ENCODE data around the gene PTPRJ. TPM values are rescaled to one million over a fixed set of nuclear protein-coding genes. Genes with fewer than 3 reads are reported as not detected.
A peak's percentile ranks its signal among the peaks of the same experiment; 100 is the strongest.

PTPRJ gene
- total RNA-seq, 1 experiment from 2014 or later, result 0.30 TPM

- Mint-ChIP-seq H3K27me3 (ENCODE audit: insufficient read depth, unreplicated experiment) (no peaks in the 10 kb centered on the region), H3K36me3 (ENCODE audit: insufficient read depth, unreplicated experiment) (no peaks in the 10 kb centered on the region), H3K9me3 (ENCODE audit: unreplicated experiment) (no peaks in the 10 kb centered on the region), H3K4me1 (ENCODE audit: insufficient read depth, unreplicated experiment) (no peaks in the 10 kb centered on the region), H3K4me3 (ENCODE audit: unreplicated experiment) (no peak overlapping the region), H3K27ac (ENCODE audit: low read depth, unreplicated experiment) (no peak overlapping the region)
- CTCF ChIA-PET, result interaction anchor here (0.6 kb wide), 2 partner anchors 130 to 207 kb away, joined by 3 to 4 read pairs; no protein-coding TSS in a partner anchor
- DNase-seq (ENCODE audit: unreplicated experiment), result peak; percentile 8
- TF ChIP-seq, protein P1, sequence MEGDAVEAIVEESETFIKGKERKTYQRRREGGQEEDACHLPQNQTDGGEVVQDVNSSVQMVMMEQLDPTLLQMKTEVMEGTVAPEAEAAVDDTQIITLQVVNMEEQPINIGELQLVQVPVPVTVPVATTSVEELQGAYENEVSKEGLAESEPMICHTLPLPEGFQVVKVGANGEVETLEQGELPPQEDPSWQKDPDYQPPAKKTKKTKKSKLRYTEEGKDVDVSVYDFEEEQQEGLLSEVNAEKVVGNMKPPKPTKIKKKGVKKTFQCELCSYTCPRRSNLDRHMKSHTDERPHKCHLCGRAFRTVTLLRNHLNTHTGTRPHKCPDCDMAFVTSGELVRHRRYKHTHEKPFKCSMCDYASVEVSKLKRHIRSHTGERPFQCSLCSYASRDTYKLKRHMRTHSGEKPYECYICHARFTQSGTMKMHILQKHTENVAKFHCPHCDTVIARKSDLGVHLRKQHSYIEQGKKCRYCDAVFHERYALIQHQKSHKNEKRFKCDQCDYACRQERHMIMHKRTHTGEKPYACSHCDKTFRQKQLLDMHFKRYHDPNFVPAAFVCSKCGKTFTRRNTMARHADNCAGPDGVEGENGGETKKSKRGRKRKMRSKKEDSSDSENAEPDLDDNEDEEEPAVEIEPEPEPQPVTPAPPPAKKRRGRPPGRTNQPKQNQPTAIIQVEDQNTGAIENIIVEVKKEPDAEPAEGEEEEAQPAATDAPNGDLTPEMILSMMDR (IDR thresholded peaks at IDR 0.05; ENCODE audit: unreplicated experiment), result no peak
- no TSS peak for BruUV-seq (replicated peaks)
- POLR2A ChIA-PET, result interaction anchor here (0.7 to 1.2 kb wide), 3 partner anchors 8 to 397 kb away, joined by 3 to 4 read pairs (median 3); no protein-coding TSS in a partner anchor
- intact Hi-C loops (cut with micrococcal nuclease), result no loop called here
Observed at GRCh38 chr11:48141475-48142122, 161.2 kb downstream of the PTPRJ start.

GRCh38 chr11:48142889-48143288 is 162.5 kb downstream of the PTPRJ start:
- Mint-ChIP-seq H3K36me3 (ENCODE audit: insufficient read depth, unreplicated experiment) (no peaks in the 10 kb centered on the region), H3K4me3 (ENCODE audit: unreplicated experiment) (no peak overlapping the region), H3K4me1 (ENCODE audit: insufficient read depth, unreplicated experiment) (no peaks in the 10 kb centered on the region), H3K9me3 (ENCODE audit: unreplicated experiment) (no peaks in the 10 kb centered on the region), H3K27ac (ENCODE audit: low read depth, unreplicated experiment) (no peak overlapping the region), H3K27me3 (ENCODE audit: insufficient read depth, unreplicated experiment) (no peaks in the 10 kb centered on the region)
- POLR2A ChIA-PET, result no interaction called here
- BruUV-seq (replicated peaks), result no TSS peak
- CTCF ChIA-PET, result interaction anchor here (0.6 kb wide), 1 partner anchor 522 kb away, joined by 3 read pairs; no protein-coding TSS in a partner anchor
- no peak for DNase-seq (ENCODE audit: unreplicated experiment)
- TF ChIP-seq, protein P1 (IDR thresholded peaks at IDR 0.05; ENCODE audit: unreplicated experiment), result no peak
- intact Hi-C loops (cut with micrococcal nuclease), result no loop called here

GRCh38 chr11:48148749-48149148 is 168.4 kb downstream of the PTPRJ start:
- H3K27me3 Mint-ChIP-seq (ENCODE audit: insufficient read depth, unreplicated experiment), result no peaks in the 10 kb centered on the region
- H3K9me3 Mint-ChIP-seq (ENCODE audit: unreplicated experiment), result no peaks in the 10 kb centered on the region
- H3K27ac Mint-ChIP-seq (ENCODE audit: low read depth, unreplicated experiment), result peak overlapping the region; percentile 59
- CTCF ChIA-PET, result interaction anchor here (0.6 to 2.2 kb wide), 5 partner anchors 24 to 214 kb away, joined by 3 to 8 read pairs (median 3); no protein-coding TSS in a partner anchor
- H3K4me3 Mint-ChIP-seq (ENCODE audit: unreplicated experiment), result peak overlapping the region; percentile 8
- POLR2A ChIA-PET, result interaction anchor here (0.6 to 1.6 kb wide), 6 partner anchors 8 to 343 kb away, joined by 3 to 4 read pairs (median 3); no protein-coding TSS in a partner anchor
- intact Hi-C loops (cut with micrococcal nuclease), result no loop called here
- peak; percentile 81 for DNase-seq (ENCODE audit: unreplicated experiment)
- no TSS peak for BruUV-seq (replicated peaks)
- H3K36me3 Mint-ChIP-seq (ENCODE audit: insufficient read depth, unreplicated experiment), result no peaks in the 10 kb centered on the region
- H3K4me1 Mint-ChIP-seq (ENCODE audit: insufficient read depth, unreplicated experiment), result peaks cover 22% of the 10 kb centered on the region
- TF ChIP-seq, protein P1 (IDR thresholded peaks at IDR 0.05; ENCODE audit: unreplicated experiment), result no peak

- Mint-ChIP-seq H3K36me3 (ENCODE audit: insufficient read depth, unreplicated experiment) (no peaks in the 10 kb centered on the region), H3K27me3 (ENCODE audit: insufficient read depth, unreplicated experiment) (no peaks in the 10 kb centered on the region), H3K4me1 (ENCODE audit: insufficient read depth, unreplicated experiment) (peaks cover 22% of the 10 kb centered on the region), H3K9me3 (ENCODE audit: unreplicated experiment) (no peaks in the 10 kb centered on the region), H3K4me3 (ENCODE audit: unreplicated experiment) (no peak overlapping the region), H3K27ac (ENCODE audit: low read depth, unreplicated experiment) (peak overlapping the region; percentile 61)
- ChIA-PET CTCF (interaction anchor here (0.7 to 0.9 kb wide), 2 partner anchors 39 to 302 kb away, joined by 3 to 4 read pairs; partner anchors contain the start of gene NUP160), POLR2A (interaction anchor here (0.7 to 1.6 kb wide), 2 partner anchors 9 to 46 kb away, joined by 4 read pairs; no protein-coding TSS in a partner anchor)
- intact Hi-C loops (cut with micrococcal nuclease), result no loop called here
- no TSS peak for BruUV-seq (replicated peaks)
- DNase-seq (ENCODE audit: unreplicated experiment), result peak; percentile 95
- TF ChIP-seq, protein P1 (IDR thresholded peaks at IDR 0.05; ENCODE audit: unreplicated experiment), result no peak
Observed at GRCh38 chr11:48150213-48150612, 169.9 kb downstream of the PTPRJ start.

Measured in MCF 10A (cell line).